WTC11 (cell line): ENCODE measurements around the gene RASGRP2.

Source experiments
- ATF2 ChIP-seq: sonication (generic); formaldehyde crosslinking; IDR thresholded peaks from 2 replicates; pipeline ENCODE4 v1.8.1; 2022; ENCODE audit warnings: low read depth, missing genetic modification reagents, borderline replicate concordance
- JUN ChIP-seq: sonication (generic); formaldehyde crosslinking; IDR thresholded peaks from 2 replicates; pipeline ENCODE4 v1.8.0; 2023; ENCODE audit warnings: mild to moderate bottlenecking, missing genetic modification reagents
- NFYB ChIP-seq: sonication (generic); formaldehyde crosslinking; conservative IDR thresholded peaks from 2 replicates; pipeline ENCODE4 v1.8.0; 2022; ENCODE audit warnings: low read depth, missing genetic modification reagents
- TF ChIP-seq, protein P1 (sequence below): fragments of 200-600 bp; IDR thresholded peaks from 2 replicates; pipeline ENCODE4 v1.8.0; 2022; ENCODE audit warnings: antibody characterized with exemption
- TF ChIP-seq, protein P2 (sequence below): sonication (generic); formaldehyde crosslinking; IDR thresholded peaks from 2 replicates; pipeline ENCODE4 v1.8.0; 2022; ENCODE audit warnings: mild to moderate bottlenecking, missing genetic modification reagents

- TF ChIP-seq NFYB (CRISPR knock-in tag) (no peak), ATF2 (no peak), JUN (CRISPR knock-in tag) (no peak)
- TF ChIP-seq, protein P1, sequence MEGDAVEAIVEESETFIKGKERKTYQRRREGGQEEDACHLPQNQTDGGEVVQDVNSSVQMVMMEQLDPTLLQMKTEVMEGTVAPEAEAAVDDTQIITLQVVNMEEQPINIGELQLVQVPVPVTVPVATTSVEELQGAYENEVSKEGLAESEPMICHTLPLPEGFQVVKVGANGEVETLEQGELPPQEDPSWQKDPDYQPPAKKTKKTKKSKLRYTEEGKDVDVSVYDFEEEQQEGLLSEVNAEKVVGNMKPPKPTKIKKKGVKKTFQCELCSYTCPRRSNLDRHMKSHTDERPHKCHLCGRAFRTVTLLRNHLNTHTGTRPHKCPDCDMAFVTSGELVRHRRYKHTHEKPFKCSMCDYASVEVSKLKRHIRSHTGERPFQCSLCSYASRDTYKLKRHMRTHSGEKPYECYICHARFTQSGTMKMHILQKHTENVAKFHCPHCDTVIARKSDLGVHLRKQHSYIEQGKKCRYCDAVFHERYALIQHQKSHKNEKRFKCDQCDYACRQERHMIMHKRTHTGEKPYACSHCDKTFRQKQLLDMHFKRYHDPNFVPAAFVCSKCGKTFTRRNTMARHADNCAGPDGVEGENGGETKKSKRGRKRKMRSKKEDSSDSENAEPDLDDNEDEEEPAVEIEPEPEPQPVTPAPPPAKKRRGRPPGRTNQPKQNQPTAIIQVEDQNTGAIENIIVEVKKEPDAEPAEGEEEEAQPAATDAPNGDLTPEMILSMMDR, result no peak
- TF ChIP-seq, protein P2, sequence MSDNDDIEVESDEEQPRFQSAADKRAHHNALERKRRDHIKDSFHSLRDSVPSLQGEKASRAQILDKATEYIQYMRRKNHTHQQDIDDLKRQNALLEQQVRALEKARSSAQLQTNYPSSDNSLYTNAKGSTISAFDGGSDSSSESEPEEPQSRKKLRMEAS (CRISPR knock-in tag), result no peak
These were observed 17.7 kb downstream of the RASGRP2 start for GRCh38 chr11:64726211-64726641.
